GM12892 (cell line): ENCODE results near the gene MUTYH.

Experiments
- POLR2A ChIP-seq: IDR thresholded peaks from 2 replicates; pipeline ENCODE4 v1.6.1; 2011; ENCODE audit warnings: low read depth, low read length, control low read depth
- POLR2AphosphoS5 ChIP-seq: IDR thresholded peaks from 2 replicates; pipeline ENCODE4 v1.6.1; 2011; ENCODE audit warnings: low read depth, low read length, control low read depth
- TAF1 ChIP-seq: IDR thresholded peaks from 2 replicates; pipeline ENCODE4 v1.6.1; 2011; ENCODE audit warnings: low read depth, mild to moderate bottlenecking, control low read depth, low read length, borderline replicate concordance

DNA sequence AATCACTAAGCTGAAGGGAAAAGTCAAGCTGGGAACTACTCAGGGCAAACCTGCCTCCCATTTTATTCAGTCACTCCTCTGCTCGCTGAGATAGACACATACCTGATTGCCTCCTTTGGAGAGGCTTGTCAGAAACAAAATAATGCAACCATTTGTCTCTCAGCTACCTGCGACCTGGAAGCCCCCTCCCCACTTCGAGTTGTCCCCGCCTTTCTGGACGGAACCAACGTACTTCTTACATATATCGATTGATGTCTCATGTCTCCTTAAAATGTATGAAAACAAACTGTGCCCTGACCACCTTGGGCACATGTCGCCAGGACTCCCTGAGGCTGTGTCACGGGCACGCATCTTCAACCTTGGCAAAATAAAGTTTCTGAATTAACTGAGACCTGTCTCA lies 35.0 kb downstream of the MUTYH start:
- no peak for TF ChIP-seq TAF1
- TF ChIP-seq POLR2A, result no peak
- no peak for TF ChIP-seq POLR2AphosphoS5
